Mesothelial cell of epicardium (in vitro differentiated cells): ENCODE data around the gene LIMS2. TPM values are rescaled to one million over a fixed set of nuclear protein-coding genes. Genes with fewer than 3 reads are reported as not detected.

Source experiments
- DNase-seq, 2 experiments: peaks; one replicate each; pipeline ENCODE4 v3.0.0; 2021; ENCODE audit warnings: low spot score in 2 of 2; ENCODE audit not compliant: unreplicated experiment in 2 of 2
- H3K27ac Mint-ChIP-seq: 2 replicates; pipeline ENCODE4 v1.8.0; 2021; ENCODE audit warnings: mixed read lengths
- H3K27me3 Mint-ChIP-seq: 2 replicates; pipeline ENCODE4 v1.8.0; 2021; ENCODE audit warnings: low read depth, mixed read lengths
- H3K36me3 Mint-ChIP-seq: 2 replicates; pipeline ENCODE4 v1.8.0; 2021; ENCODE audit warnings: mixed read lengths
- H3K4me1 Mint-ChIP-seq: 2 replicates; pipeline ENCODE4 v1.8.0; 2021; ENCODE audit warnings: mixed read lengths
- H3K4me3 Mint-ChIP-seq: 2 replicates; pipeline ENCODE4 v1.8.0; 2021; ENCODE audit warnings: mild to moderate bottlenecking, moderate library complexity, mixed read lengths
- H3K9me3 Mint-ChIP-seq: 2 replicates; pipeline ENCODE4 v1.8.0; 2021; ENCODE audit warnings: mixed read lengths
- total RNA-seq: library from RNA; stranded (reverse); gene quantifications from 3 replicates; pipeline ENCODE4 v1.2.1, GENCODE V29; 2021
- TF ChIP-seq, protein P1 (sequence below): fragments of 200-600 bp; sonication (generic); IDR thresholded peaks from one replicate; pipeline ENCODE4 v1.5.0; 2021; ENCODE audit warnings: antibody characterized with exemption; ENCODE audit not compliant: unreplicated experiment

LIMS2 gene
- total RNA-seq, 1 donor from 2014 or later = 11.9 TPM

DNA sequence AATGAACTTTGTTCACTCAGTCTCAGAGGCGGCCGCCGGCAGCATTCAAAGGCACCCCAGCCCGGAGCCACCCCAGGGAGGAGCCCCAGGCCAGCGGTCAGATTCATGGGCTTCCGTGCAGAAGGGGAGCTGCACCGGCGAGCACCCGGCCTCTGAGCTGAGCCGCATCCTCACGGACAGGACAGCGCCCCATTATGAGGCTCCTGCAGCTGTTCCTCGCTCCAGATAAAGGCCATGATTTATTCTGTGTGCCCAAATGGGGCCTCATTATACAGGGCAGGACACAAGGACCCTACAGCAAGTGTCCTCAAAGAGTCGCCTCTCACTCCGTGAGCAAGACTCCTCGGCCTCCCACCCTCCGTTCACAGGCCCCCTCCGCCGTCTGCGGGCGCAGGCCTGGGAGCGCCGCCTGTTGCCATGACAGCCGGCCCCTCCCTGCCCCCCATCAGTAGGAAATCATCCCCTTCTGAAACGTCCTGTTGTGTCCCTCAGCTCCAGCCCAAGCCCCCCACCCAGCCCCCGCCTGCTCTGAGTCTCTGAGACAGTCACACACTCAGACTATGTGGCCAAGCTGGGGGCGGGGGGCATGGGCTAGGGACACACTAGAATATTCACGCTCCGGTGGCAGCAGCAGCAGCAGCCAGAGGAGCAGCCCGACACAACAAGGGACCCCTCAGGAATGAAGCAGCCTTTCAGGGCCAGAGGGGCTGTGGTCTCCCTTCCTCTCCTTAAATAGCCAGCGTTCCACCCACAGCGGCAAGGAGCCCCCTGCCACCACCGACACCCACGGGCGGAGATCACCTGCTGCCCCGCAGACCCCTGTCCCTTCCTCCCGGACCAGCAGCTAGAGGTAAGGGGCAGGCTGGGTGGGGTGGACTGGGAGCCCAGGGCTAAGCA is 29.7 kb downstream of the LIMS2 start, which contains the start of gene GPR17:
Gene GPR17 (plus strand): TSS at position 759 of the 897 bp plus-strand sequence. CDS start 4,583 bp downstream, outside the sequence.
- DNase-seq = no peak
- TF ChIP-seq, protein P1, sequence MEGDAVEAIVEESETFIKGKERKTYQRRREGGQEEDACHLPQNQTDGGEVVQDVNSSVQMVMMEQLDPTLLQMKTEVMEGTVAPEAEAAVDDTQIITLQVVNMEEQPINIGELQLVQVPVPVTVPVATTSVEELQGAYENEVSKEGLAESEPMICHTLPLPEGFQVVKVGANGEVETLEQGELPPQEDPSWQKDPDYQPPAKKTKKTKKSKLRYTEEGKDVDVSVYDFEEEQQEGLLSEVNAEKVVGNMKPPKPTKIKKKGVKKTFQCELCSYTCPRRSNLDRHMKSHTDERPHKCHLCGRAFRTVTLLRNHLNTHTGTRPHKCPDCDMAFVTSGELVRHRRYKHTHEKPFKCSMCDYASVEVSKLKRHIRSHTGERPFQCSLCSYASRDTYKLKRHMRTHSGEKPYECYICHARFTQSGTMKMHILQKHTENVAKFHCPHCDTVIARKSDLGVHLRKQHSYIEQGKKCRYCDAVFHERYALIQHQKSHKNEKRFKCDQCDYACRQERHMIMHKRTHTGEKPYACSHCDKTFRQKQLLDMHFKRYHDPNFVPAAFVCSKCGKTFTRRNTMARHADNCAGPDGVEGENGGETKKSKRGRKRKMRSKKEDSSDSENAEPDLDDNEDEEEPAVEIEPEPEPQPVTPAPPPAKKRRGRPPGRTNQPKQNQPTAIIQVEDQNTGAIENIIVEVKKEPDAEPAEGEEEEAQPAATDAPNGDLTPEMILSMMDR = no peak
- Mint-ChIP-seq H3K4me1 (peaks cover 9% of the 10 kb centered on the region), H3K27me3 (no peaks in the 10 kb centered on the region), H3K36me3 (no peaks in the 10 kb centered on the region), H3K9me3 (no peaks in the 10 kb centered on the region), H3K27ac (no peak within 1 kb of the TSS), H3K4me3 (no peak within 1 kb of the TSS)

GRCh38 chr2:127645026-127645394 is 30.3 kb downstream of the LIMS2 start:
- Mint-ChIP-seq H3K36me3 (no peaks in the 10 kb centered on the region), H3K27ac (no peak overlapping the region), H3K27me3 (no peaks in the 10 kb centered on the region), H3K4me1 (peaks cover 9% of the 10 kb centered on the region), H3K4me3 (no peak overlapping the region), H3K9me3 (no peaks in the 10 kb centered on the region)
- TF ChIP-seq, protein P1 = no peak
- no peak for DNase-seq

GRCh38 chr2:127644066-127645025 is 31.0 kb downstream of the LIMS2 start:
- TF ChIP-seq, protein P1 = no peak
- H3K27ac Mint-ChIP-seq = no peak overlapping the region

GRCh38 chr2:127643439-127644065 is 31.8 kb downstream of the LIMS2 start:
- TF ChIP-seq, protein P1 = no peak
- no peak for DNase-seq
- no peaks in the 10 kb centered on the region for H3K36me3 Mint-ChIP-seq
- no peaks in the 10 kb centered on the region for H3K9me3 Mint-ChIP-seq
- H3K27me3 Mint-ChIP-seq = no peaks in the 10 kb centered on the region
- no peak overlapping the region for H3K27ac Mint-ChIP-seq
- H3K4me1 Mint-ChIP-seq = peaks cover 6% of the 10 kb centered on the region
- no peak overlapping the region for H3K4me3 Mint-ChIP-seq

More at GRCh38 chr2:127644066-127645025, 31.0 kb downstream of the LIMS2 start:
- Mint-ChIP-seq H3K9me3 (no peaks in the 10 kb centered on the region), H3K36me3 (no peaks in the 10 kb centered on the region), H3K27me3 (no peaks in the 10 kb centered on the region), H3K4me3 (no peak overlapping the region), H3K4me1 (peaks cover 6% of the 10 kb centered on the region)
- no peak for DNase-seq

- Mint-ChIP-seq H3K4me3 (no peak overlapping the region), H3K27ac (no peak overlapping the region), H3K27me3 (no peaks in the 10 kb centered on the region), H3K4me1 (peaks cover 8% of the 10 kb centered on the region), H3K9me3 (no peaks in the 10 kb centered on the region), H3K36me3 (no peaks in the 10 kb centered on the region)
- TF ChIP-seq, protein P1 = no peak
- no peak for DNase-seq
These were observed 32.5 kb downstream of the LIMS2 start for GRCh38 chr2:127642706-127643438.
